GM12875 (cell line): ENCODE results near the gene GFER.

Experiments
- H3K4me3 ChIP-seq: one replicate; pipeline ENCODE4 v1.5.1; 2011; ENCODE audit warnings: low read depth, low read length, control low read depth
- TF ChIP-seq, protein P1 (sequence below): IDR thresholded peaks from 2 replicates; pipeline ENCODE4 v1.5.1; 2011; ENCODE audit warnings: low read depth, mild to moderate bottlenecking, control low read depth, inconsistent platforms, low read length, moderate library complexity, borderline replicate concordance; ENCODE audit not compliant: insufficient read depth

The GFER gene

DNA sequence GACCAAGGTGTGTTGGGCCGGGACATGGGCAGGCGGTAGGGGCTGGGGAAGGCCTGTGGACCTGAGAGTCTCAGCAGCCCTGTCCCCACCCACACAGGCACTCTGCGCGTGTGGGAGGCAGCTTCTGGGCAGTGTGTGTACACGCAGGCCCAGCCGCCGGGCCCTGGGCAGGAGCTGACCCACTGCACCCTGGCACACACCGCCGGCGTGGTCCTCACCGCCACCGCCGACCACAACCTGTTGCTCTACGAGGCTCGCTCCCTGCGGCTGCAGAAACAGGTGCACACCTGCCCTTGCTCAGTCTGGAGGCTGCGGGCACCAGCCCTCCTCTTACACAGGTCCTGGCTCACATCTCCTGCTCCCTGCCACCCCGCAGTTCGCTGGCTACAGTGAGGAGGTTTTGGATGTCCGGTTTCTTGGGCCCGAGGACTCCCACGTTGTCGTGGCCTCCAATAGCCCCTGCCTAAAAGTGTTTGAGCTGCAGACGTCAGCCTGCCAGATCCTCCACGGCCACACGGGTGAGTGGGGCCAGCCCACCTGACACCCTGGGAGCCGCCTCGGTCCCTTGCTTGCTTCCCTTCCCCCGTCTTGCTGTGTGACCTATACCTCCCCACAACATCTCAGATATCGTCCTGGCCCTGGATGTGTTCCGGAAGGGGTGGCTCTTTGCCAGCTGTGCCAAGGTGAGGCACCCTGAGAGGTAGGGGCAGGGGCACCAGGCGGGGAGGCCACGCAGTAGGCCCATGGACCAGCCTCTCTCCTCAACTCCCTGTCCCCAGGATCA is 8.4 kb upstream of the GFER start:
- H3K4me3 ChIP-seq = no peak overlapping the region
- TF ChIP-seq, protein P1, sequence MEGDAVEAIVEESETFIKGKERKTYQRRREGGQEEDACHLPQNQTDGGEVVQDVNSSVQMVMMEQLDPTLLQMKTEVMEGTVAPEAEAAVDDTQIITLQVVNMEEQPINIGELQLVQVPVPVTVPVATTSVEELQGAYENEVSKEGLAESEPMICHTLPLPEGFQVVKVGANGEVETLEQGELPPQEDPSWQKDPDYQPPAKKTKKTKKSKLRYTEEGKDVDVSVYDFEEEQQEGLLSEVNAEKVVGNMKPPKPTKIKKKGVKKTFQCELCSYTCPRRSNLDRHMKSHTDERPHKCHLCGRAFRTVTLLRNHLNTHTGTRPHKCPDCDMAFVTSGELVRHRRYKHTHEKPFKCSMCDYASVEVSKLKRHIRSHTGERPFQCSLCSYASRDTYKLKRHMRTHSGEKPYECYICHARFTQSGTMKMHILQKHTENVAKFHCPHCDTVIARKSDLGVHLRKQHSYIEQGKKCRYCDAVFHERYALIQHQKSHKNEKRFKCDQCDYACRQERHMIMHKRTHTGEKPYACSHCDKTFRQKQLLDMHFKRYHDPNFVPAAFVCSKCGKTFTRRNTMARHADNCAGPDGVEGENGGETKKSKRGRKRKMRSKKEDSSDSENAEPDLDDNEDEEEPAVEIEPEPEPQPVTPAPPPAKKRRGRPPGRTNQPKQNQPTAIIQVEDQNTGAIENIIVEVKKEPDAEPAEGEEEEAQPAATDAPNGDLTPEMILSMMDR = no peak

DNA sequence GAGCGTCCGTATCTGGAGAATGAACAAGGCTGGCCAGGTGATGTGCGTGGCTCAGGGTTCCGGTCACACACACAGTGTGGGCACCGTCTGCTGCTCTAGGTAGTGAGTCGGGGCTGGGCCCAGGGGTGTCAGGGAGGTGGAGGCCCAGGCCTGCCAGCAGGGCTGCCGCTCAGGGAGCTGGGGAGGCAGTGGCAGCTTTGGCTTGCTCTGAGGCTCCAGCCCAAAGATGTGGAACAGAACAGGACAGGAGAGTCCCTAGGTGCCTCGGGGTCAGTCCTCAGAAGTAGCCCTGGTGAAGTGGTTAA is 7.8 kb upstream of the GFER start:
- H3K4me3 ChIP-seq = no peak overlapping the region
- TF ChIP-seq, protein P1 = no peak

DNA sequence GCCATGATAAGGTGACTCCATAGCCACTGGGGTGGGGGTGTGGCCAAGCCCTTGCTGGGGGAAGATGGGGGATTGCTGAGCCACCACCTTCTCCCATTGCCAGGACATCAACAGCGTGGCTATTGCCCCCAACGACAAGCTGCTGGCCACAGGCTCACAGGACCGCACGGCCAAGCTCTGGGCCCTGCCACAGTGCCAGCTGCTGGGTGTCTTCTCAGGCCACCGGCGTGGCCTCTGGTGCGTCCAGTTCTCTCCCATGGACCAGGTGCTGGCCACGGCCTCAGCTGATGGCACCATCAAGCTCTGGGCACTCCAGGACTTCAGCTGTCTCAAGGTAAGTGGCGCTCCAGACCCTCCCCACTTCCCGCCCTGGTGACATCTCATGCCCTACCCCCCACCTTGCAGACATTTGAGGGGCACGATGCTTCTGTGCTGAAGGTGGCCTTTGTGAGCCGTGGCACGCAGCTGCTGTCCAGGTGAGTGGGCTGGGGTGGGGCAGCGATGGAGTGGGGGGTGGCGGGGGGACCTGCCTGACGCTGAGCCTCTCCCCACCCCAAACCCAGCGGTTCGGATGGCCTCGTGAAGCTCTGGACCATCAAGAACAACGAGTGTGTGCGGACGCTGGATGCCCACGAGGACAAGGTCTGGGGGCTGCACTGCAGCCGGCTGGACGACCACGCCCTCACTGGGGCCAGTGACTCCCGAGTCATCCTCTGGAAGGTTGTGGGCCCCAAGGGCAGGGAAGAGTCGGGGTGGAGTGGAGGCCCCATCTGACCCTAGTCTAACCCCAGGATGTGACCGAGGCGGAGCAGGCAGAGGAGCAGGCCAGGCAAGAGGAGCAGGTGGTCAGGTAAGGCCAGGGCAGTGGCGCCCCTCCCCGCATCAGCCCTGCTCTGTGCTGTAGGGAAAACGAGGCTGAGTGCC is 6.8 kb upstream of the GFER start:
- no peak overlapping the region for H3K4me3 ChIP-seq
- TF ChIP-seq, protein P1 = no peak

DNA sequence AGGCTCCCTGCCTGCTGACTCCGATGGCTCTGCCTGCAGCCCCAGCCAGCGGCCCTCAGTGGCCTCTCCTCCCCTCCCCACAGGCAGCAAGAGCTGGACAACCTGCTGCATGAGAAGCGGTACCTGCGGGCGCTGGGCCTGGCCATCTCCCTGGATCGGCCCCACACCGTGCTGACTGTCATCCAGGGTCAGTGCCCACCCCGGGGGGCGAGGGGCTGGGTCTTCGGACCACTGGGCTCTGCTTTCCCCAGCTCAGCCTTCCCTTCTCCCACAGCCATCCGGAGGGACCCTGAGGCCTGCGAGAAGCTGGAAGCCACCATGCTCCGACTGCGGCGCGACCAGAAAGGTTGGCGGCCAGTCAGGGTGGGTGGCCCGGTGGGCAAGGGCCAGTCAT is 6.1 kb upstream of the GFER start:
- no peak overlapping the region for H3K4me3 ChIP-seq
- TF ChIP-seq, protein P1 = no peak

DNA sequence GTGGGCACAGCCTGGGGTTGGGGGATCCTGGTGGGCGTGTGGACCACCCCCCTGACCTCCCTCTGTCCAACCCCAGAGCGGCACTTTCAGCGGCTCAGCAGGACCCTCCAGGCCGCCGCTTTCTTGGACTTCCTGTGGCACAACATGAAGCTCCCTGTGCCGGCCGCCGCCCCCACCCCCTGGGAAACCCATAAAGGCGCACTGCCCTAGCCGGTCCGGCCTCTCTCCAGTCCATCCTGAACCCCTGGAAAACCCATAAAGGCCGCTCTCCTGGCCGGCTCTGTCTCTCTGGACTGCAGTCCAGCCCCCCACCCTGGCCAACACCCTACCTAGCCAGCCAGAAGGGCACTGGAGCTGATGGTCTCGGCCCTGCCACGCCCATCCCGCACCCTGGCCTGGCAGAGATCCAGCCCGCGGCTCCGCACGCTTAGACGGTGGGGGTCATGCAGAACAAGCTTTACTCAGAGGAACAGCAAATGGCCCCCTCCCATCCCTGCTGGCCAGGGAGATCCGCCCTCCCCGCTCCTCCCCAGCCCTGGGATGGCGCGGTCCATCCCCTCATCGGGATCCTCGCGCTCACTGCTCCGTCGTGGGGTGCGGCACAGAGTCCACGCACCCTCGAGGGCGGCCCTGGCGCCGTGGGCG is 5.4 kb upstream of the GFER start:
- TF ChIP-seq, protein P1 = no peak

DNA sequence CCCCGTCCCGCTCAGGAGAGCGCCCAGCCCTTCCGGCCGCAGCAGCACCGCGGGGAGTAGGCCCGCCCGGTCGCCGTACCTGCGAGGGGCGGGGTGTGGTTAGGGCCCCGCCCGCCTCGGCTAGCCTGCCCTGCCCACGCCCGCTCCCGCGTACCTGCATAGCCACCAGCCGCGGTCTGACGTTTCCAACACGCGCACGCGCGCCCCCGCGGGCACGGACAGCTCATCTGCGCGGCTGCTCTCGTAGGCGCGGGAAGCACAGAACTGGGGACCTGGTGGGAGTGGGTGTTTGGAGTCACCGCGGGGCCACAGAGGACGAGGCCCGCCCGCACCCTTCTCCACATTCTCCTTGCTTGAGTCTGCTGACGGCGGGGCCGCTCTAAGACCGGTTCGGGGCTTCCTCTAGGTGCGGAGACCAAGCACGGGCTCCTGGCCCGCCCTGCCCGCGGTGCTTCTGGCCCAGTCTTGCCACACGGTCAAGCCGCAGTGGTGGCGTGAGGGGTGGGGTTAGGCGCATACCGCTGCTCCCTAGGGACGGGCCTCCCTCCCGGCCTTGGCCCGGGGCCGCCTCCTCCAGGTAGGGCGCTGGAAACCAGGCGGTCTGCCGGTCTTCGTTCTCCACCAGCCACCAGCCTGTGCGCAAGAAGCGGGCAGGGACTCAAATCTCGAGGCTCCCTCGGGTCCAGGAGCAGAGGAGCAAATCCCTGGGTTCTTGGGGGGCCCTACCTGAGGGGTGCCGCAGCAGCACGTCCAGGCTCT is 4.5 kb upstream of the GFER start:
- no peak overlapping the region for H3K4me3 ChIP-seq

More for the DNA sequence above, 5.4 kb upstream of the GFER start:
- no peak overlapping the region for H3K4me3 ChIP-seq

More for the DNA sequence above, 4.5 kb upstream of the GFER start:
- TF ChIP-seq, protein P1 = no peak
